HAP-1 (cell line): Measurements from ENCODE around the gene L3MBTL4.

Source experiments
- DNase-seq, 2 experiments: peaks; one replicate each; pipeline ENCODE4 v3.0.0-alpha.2; 2016 to 2020; ENCODE audit warnings: low spot score in 2 of 2
- H3K27me3 ChIP-seq: fragments of 250-450 bp; sonication (Bioruptor Pico); 2 replicates; pipeline ENCODE4 v1.5.1; 2020; ENCODE audit warnings: low read depth, mild to moderate bottlenecking, moderate library complexity
- H3K36me3 ChIP-seq: fragments of 250-450 bp; sonication (Bioruptor Pico); replicated peaks from 2 replicates; pipeline ENCODE4 v1.5.1; 2020; ENCODE audit warnings: mild to moderate bottlenecking
- H3K4me1 ChIP-seq: fragments of 250-450 bp; sonication (Bioruptor Pico); 2 replicates; pipeline ENCODE4 v1.5.1; 2020; ENCODE audit warnings: mild to moderate bottlenecking
- H3K4me3 ChIP-seq: fragments of 250-450 bp; sonication (Bioruptor Pico); 2 replicates; pipeline ENCODE4 v1.5.1; 2020; ENCODE audit warnings: mild to moderate bottlenecking, moderate library complexity
- H3K9me3 ChIP-seq: fragments of 250-450 bp; sonication (Bioruptor Pico); 2 replicates; pipeline ENCODE4 v1.5.1; 2020; ENCODE audit warnings: mild to moderate bottlenecking, moderate library complexity
- in situ Hi-C: fragments of 300-500 bp; cut with MboI; formaldehyde crosslinking; loops from 3 replicates; pipeline ENCODE4 v1.14.3; 2020; ENCODE audit warnings: low sequenced_read_pairs, inconsistent platforms, mixed read lengths

Gene L3MBTL4

DNA sequence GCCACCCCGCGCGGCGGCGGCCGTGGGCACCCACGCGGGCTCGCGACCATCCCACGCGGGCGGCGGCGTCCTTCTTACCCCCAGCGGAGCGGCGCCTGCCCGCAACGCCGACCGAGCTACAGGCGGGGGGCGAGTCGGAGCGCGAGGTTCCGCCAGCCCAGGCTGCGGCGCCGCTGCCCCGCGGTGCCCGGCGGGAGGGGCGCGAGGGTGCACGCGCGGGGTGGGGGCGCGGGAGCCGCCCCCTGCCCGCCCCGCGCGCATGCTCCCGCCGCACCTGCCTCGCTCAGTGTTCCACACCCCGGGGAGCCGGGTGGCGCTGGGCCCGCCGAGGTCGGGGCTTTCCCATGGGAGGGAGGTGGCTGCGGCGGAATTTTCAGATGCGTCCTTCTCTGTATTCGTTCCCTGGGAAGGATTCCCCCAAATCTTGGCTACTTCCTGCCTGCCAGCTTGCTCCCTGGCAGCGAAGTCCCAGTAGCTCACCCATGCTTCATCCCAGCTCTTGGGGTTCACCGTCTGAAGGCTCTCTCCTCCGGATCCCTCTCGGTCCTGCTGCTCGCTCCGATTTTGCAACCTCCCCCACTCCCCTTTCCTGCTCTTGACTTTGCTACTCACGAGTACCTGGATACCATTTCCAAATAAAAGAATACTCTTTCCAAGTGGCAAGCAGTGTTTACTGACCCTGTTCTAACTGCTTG lies at the start of gene L3MBTL4:
L3MBTL4 (minus strand) TSS at position 189 of the 695 bp plus-strand sequence. CDS start 103,286 bp downstream, outside the sequence.
- DNase-seq, result no peak
- in situ Hi-C loops, result loop anchor here (25.0 kb wide), 1 partner anchor 97 kb away; no protein-coding TSS in a partner anchor
- H3K4me3 ChIP-seq, result no peak within 1 kb of the TSS

DNA sequence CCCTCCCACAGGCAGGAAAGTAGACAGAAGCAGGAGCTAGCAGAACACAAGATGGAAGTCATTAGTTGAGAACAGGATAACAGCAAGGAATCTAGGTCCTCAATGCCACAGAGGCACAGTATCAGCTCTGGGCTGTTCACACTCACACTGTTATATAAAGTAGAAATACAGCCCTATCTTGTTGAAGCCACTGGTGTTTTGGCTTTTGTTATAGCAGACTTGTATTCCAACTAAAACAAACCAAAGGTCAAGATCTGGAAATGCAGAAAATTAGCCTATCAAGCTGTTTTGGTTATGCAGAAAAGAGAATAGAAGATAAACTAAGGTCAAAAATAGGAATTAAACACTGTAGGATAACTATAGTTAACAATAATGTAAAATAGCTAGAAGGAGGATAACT lies 37.5 kb upstream of the L3MBTL4 start:
- no peaks in the 10 kb centered on the region for H3K27me3 ChIP-seq
- H3K36me3 ChIP-seq, result no peaks in the 10 kb centered on the region
- DNase-seq, result no peak
- no peaks in the 10 kb centered on the region for H3K9me3 ChIP-seq
- H3K4me1 ChIP-seq, result no peaks in the 10 kb centered on the region
- in situ Hi-C loops, result no loop called here
- H3K4me3 ChIP-seq, result no peak overlapping the region

More for the DNA sequence above, at the start of gene L3MBTL4:
- no peaks in the 10 kb centered on the region for H3K27me3 ChIP-seq
- no peaks in the 10 kb centered on the region for H3K36me3 ChIP-seq
- no peaks in the 10 kb centered on the region for H3K9me3 ChIP-seq
- no peaks in the 10 kb centered on the region for H3K4me1 ChIP-seq

DNA sequence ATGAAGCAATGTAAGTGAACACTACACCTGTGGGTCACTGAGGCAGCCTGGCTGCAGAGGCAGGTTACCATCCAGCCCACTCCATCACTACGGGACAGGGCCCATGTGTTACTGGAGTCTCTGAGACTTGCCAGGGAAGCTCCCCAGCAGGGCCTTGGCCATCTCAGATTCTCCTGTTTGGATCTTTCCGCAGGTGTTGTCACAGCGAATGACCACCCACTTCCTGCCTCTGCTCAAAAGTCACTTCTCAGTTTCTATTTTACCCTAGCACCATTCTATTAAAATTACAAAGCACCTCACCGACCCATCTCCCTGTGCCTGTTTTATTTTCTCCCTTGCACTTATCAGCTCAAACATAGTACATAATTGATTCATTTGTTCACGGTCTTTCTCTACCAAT lies 34.5 kb upstream of the L3MBTL4 start:
- Histone ChIP-seq H3K27me3 (no peaks in the 10 kb centered on the region), H3K4me3 (no peak overlapping the region), H3K9me3 (no peaks in the 10 kb centered on the region), H3K4me1 (no peaks in the 10 kb centered on the region), H3K36me3 (no peaks in the 10 kb centered on the region)
- in situ Hi-C loops, result no loop called here
- no peak for DNase-seq

DNA sequence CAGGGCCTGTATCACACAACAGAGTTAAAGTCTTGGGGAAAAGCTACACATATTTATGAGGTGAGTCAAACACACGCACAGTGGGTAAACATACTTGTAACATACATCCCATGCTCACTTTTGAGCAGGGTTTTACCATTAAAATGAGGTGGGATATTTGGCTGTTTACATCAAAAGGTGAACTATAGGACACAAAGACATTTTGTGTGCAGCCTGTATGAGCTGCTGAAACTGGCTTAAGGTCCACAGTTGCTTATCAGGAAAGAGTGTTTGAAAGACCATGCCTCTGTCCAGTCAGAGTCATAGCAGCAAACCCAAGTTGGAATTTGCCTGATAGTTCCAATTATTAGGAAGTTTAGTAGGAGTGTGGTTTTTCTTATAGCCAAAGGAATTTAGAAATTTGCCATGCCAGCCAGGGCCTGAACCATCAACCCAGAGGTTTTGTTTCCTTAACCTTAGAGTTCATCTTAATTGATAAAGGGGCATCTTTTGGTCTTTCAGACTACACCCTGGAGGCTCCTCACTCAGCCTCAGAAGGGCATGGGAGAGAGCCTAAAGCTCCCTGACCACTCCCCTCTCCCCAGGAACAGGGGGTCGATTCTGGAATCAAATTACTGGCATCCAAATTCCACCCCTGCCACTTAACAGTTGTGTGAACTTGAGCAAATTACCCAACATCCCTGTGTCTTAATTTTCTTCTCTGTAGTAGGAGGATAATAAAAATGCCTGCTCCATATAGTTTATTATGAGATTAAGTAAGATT lies 29.9 kb upstream of the L3MBTL4 start:
- Histone ChIP-seq H3K4me1 (no peaks in the 10 kb centered on the region), H3K27me3 (no peaks in the 10 kb centered on the region), H3K36me3 (no peaks in the 10 kb centered on the region), H3K4me3 (no peak overlapping the region), H3K9me3 (no peaks in the 10 kb centered on the region)
- DNase-seq, result no peak
- in situ Hi-C loops, result no loop called here

DNA sequence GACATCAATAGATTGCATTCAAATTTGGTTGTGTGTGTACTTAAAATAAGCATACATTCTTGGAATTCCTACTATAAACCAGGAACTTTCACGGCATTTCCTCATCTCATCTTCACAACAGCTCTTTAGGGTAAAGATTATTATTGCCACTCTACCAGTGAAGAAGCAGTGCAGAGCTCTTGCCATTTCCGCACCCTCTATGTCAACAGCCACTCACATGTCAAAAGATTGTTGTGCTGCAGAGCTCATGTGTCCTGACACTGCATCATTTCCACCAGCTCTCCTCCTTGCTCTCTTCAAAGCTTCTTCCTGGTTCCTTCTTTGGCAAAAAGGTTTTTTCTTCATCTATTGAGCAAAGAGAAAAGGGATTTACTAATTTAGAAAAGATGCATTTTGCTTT lies 26.5 kb upstream of the L3MBTL4 start:
- in situ Hi-C loops, result no loop called here
- no peaks in the 10 kb centered on the region for H3K27me3 ChIP-seq
- H3K36me3 ChIP-seq, result no peaks in the 10 kb centered on the region
- no peaks in the 10 kb centered on the region for H3K4me1 ChIP-seq
- H3K4me3 ChIP-seq, result no peak overlapping the region
- DNase-seq, result no peak
- no peaks in the 10 kb centered on the region for H3K9me3 ChIP-seq

DNA sequence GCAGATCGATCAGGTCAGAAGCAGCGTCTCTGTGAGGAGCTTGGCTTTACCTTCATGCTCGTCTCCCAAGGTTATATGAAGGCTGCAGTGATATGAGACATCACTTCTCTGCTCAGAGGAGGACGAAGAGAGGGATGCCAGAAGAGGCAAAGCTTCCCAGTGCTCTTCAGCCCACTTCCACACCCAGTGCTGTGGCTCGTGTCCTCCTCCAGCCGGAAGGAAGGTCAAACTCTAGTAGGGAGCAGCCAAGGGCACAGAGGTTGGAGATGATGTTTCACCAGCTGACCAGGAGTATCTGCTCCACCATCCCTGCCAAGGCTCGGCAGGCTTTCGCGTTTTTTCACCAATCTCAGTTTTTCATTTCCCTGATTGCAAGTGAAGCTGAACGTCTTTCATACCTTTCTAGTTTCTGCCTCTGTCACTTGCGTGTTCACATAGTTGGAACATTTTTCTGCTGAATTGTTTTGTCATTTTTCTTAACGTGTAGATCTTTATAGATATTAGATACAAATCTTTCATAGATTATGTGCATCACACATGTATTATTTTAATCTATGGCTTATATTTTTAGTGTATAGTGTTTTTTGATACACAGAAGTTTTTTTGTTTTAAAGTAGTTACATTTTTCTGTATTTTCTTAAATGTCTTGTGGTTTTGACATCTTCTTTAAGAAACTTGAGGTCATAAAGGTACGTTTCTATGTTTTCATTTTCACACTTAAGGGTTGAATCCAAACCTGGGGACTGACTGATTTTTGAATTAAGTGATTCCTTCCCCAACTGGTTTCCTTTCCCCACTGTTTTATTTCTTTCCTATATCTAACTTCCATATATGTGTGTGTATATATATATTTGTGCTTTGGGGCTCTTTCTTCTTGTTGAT lies 23.5 kb upstream of the L3MBTL4 start:
- no peaks in the 10 kb centered on the region for H3K36me3 ChIP-seq
- no peaks in the 10 kb centered on the region for H3K4me1 ChIP-seq
- in situ Hi-C loops, result no loop called here
- no peak for DNase-seq
- H3K4me3 ChIP-seq, result no peak overlapping the region
- H3K9me3 ChIP-seq, result no peaks in the 10 kb centered on the region
- no peaks in the 10 kb centered on the region for H3K27me3 ChIP-seq

DNA sequence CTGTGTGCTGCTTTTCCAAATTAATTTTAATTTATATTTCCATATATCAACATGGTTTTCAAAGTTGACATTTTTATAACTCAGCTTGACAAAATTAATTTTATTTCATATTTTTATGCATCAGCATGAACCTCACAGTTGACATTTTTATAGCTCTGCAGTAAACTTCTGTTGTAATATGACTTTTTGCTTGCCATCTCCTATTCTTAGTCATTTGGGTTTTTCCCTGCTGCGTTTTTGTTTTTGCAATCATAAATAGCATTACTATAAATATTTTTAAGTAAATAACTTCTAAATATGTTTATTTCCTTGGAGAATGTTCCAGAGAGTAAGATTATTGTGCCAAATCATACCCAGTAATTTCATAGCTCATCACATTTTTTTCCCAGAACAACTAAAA lies 21.0 kb upstream of the L3MBTL4 start:
- Histone ChIP-seq H3K4me3 (no peak overlapping the region), H3K9me3 (no peaks in the 10 kb centered on the region), H3K4me1 (no peaks in the 10 kb centered on the region), H3K27me3 (no peaks in the 10 kb centered on the region), H3K36me3 (no peaks in the 10 kb centered on the region)
- DNase-seq, result no peak
- in situ Hi-C loops, result no loop called here

DNA sequence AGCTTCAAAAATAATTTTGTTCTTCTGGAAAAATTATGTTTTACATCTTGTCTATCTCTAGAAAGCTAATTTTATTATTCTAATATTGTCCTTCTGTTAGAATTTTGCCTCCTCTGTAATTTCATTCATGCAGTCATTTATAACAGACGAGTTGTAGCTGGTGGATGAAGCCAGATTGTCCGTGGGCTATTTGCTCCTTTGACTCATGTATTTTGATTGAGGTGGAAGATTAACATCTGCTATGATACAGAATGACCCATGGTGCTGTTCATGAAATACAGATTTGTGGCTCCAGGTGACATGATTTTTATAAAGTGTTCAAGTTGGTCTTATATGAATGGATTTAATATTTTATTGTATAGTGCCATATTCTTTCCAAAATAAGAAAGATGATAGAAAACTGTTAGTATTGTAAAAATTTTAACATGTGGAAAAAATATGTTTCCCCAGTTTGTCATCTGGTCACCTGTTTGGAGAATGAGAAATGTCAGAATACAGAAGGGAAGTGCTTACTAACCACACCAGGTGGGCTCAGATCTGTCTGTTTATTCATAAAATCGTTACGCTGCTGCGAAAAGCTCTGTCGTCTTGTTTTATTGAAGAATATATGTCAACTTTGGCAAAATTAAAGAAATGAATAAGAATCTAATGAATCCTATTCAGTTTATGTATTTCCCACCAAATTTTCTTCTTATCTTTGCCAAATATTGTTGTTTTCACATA lies 20.4 kb upstream of the L3MBTL4 start:
- DNase-seq, result no peak
- Histone ChIP-seq H3K36me3 (no peaks in the 10 kb centered on the region), H3K4me3 (no peak overlapping the region), H3K9me3 (no peaks in the 10 kb centered on the region), H3K27me3 (no peaks in the 10 kb centered on the region), H3K4me1 (no peaks in the 10 kb centered on the region)
- in situ Hi-C loops, result no loop called here

DNA sequence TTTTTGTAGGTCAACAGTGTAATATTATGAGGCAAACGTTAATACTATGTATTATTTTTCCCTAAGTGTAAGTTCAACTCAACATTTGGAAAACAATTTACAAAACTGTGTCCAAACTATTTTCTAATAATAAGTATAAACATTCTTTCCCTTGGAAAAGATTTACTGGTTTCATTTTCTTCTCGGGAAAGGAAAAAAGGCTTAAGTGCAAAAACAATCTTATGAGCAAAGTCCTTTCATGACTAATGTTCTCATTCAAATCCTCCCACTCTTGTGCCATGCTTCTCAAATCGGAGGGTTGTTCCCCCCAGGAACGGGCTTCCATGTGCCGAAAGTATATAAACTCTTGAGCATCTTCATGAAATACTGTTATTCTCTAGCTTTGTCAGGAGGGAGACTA lies 19.8 kb upstream of the L3MBTL4 start:
- Histone ChIP-seq H3K27me3 (no peaks in the 10 kb centered on the region), H3K4me3 (no peak overlapping the region), H3K36me3 (no peaks in the 10 kb centered on the region), H3K4me1 (no peaks in the 10 kb centered on the region), H3K9me3 (no peaks in the 10 kb centered on the region)
- in situ Hi-C loops, result no loop called here
- DNase-seq, result no peak

DNA sequence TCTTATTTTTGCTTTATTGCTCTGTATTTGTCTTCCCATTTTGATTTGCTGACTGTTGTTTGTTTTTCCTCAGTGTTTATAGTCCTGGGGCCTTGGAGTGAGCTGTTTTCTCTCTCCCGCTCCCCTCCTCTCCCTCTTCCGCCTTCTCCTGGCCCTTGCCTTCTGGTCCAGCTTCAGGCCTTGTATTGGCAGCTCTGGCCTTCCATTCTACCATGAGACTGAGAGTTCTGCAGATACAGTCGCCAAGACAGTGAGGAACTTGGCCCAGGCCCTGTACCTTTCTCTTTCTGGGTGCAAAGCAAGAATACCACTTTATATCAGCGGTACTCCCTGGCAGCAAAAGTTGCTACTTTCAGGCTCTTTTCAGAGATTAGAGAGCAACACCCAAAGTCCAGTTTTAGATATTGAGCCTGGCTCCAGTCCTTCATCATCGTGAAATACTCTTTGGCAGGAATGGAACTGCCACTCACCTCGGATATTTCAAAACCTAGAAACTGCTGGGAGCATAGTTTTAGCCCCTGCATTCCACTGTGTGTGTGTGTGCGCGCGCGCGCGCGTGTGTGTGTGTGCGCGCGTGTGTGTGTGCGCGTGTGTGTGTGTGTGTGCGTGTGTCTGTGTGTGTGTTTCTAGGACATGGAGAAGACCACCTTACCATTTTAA lies 17.1 kb upstream of the L3MBTL4 start:
- in situ Hi-C loops, result no loop called here
- H3K9me3 ChIP-seq, result no peaks in the 10 kb centered on the region
- no peaks in the 10 kb centered on the region for H3K36me3 ChIP-seq
- no peaks in the 10 kb centered on the region for H3K4me1 ChIP-seq
- DNase-seq, result no peak
- H3K4me3 ChIP-seq, result no peak overlapping the region
- H3K27me3 ChIP-seq, result no peaks in the 10 kb centered on the region

DNA sequence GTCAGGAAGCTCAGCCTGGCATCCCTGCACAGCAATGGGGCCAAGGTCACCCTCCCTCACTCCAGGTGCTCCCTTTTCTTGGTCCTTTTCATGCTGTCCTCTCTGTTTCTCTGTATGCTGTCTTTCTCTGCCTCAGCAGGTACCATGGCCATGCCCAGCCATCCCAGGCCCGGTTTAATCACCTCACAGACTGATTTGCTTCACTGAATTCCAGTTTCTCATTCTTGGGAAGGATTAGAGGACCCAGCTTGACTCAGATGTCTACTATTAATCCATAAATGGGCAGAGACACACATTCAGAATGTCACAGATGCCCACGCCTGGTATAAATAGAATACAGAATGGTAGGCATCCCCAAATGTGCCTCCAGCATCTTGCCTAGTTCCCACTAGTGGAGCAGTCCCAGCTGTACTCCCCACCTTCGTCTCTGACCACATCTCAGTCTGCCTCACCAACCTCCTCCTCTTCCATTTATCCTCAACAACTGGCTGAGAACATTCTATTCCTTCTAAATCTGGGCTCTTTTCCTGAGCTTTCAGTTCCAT lies 14.2 kb upstream of the L3MBTL4 start:
- Histone ChIP-seq H3K9me3 (no peaks in the 10 kb centered on the region), H3K4me3 (no peak overlapping the region), H3K4me1 (no peaks in the 10 kb centered on the region), H3K36me3 (no peaks in the 10 kb centered on the region), H3K27me3 (no peaks in the 10 kb centered on the region)
- in situ Hi-C loops, result no loop called here
- no peak for DNase-seq

DNA sequence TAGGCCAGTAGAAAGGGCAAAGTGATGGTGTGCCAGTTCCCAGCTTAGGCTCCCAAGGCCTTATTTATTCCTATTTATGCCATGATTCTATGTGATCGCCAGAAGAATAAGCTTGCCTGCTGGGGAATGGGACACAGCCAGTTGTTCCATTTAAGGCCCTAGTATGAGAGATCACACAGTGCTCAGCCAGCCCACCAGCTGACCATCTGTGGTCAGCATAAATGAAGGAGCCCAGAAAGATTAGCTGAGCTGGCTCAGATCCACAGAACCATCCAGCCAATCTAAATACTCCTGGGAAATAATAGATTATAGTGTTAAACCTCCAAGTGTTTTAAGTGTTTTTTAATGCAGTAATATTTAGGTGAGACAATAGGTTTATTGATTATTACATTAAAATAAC lies 12.6 kb upstream of the L3MBTL4 start:
- Histone ChIP-seq H3K36me3 (no peaks in the 10 kb centered on the region), H3K9me3 (no peaks in the 10 kb centered on the region), H3K4me1 (no peaks in the 10 kb centered on the region), H3K4me3 (no peak overlapping the region), H3K27me3 (no peaks in the 10 kb centered on the region)
- DNase-seq, result no peak
- in situ Hi-C loops, result no loop called here

DNA sequence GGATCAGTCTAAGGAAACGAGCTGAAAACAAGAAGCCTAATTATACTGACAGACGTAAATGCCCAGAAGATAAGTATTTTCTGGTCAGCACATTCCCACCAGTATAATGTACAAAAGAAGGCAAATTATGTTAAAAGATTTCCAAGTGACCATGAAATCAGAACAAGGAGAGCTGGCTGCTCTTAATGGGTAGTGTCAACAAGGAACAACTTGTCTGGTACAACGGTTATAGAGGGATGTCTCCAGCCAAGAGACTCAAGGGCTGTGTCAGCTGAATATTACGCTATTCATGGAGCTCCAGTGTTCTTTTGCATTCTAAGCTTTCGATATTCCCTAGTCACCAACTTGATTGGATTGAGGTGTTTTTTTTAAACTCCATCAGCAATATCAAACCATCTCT lies 8.6 kb upstream of the L3MBTL4 start:
- no peaks in the 10 kb centered on the region for H3K4me1 ChIP-seq
- H3K27me3 ChIP-seq, result no peaks in the 10 kb centered on the region
- no peak for DNase-seq
- H3K4me3 ChIP-seq, result no peak overlapping the region
- no peaks in the 10 kb centered on the region for H3K9me3 ChIP-seq
- no peaks in the 10 kb centered on the region for H3K36me3 ChIP-seq
- in situ Hi-C loops, result loop anchor here (25.0 kb wide), 1 partner anchor 89 kb away; no protein-coding TSS in a partner anchor
